Fibroblast of skin of right quadriceps (primary cell): Measurements from ENCODE around the gene RAP1GAP2.

ENCODE experiments used
- DNase-seq: peaks from one replicate; pipeline ENCODE4 v3.0.0-alpha.2; 2013

The RAP1GAP2 gene

GRCh38 chr17:2786176-2786881 is 9.9 kb upstream of the RAP1GAP2 start:
- DNase-seq: peak; percentile 65

DNA sequence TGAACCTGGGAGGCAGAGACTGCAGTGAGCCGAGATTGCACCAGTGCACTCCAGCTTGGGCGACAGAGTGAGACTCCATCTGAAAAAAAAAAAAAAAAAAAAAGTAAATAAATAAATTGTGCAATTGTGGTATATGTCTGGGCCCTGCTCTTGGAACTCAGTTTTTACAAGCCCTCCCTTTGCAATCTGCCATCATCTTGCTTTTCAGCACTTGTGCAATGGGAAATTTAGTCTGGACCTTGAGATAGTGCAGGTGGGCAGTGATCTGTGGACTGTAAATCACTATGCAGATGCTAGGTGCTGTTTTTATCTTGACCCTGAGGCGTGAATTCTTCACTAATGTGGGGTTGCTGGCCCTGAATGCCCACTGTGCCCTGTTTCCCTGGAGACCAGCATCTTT is 6.5 kb upstream of the RAP1GAP2 start:
- DNase-seq: no peak

GRCh38 chr17:2792366-2793169 is 3.7 kb upstream of the RAP1GAP2 start:
- DNase-seq: no peak

DNA sequence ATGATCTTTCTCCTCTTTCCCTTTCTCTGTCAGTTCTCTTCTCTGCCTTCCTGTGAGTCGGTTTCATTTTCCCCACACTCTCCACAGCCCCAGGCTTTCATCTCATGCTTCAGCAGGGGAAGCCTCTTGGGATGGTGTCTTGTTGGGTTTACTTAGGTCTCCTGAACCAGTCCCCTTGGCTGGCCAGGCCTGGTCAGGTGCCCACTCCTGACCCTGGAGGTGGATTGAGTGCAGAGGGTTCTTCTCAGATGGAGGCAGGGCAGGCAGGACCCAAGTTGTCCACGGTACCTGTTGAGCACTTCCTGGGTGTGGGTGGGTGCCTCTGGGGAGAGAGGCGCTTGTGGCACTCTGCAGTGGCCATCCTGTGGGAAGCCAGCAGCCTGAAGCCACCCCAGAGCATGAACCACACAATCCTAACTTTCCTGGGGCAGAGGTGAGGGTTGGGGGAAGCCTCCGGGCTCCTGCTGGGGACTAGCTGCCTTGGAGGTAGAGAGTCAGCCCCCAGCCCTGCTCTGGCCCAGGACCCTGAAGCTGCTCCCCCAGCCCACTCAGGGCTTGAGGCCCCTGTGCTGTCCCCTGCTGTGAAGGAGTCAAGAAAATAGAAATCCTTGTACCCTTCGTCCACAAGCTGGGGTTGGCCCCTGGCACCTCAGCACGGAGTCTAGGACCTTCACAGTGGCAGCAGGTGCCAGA is 2.0 kb upstream of the RAP1GAP2 start:
- no peak for DNase-seq

GRCh38 chr17:2795441-2796163 is 636 bp upstream of the RAP1GAP2 start:
- no peak for DNase-seq

DNA sequence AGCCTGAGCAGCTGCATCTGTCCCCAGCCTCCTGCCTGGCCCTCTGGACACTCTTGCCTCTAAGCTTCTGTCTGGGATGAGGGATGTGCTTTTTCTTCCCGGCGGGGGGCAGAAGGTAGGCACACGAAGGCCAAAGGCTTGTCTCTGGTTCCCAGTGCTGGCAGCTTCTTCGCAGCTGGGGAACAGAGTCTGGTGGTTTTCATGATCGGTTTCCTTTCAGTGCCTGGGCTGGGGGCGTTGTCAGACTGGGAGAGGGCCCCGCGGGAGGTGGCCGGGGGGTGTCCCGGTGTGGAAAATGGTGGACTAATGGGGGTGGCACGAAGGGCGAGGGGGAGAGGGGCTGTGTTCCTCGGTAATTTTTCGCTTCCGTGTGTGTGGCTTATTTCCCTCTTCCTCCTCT is 988 bp downstream of the RAP1GAP2 start:
- no peak for DNase-seq

- DNase-seq: no peak
Observed at GRCh38 chr17:2797637-2798036, 1.4 kb downstream of the RAP1GAP2 start.

- DNase-seq: no peak
Observed at GRCh38 chr17:2798188-2798587, 1.9 kb downstream of the RAP1GAP2 start.

- DNase-seq: no peak
Observed at GRCh38 chr17:2798678-2799077, 2.4 kb downstream of the RAP1GAP2 start.

- no peak for DNase-seq
Observed at GRCh38 chr17:2799653-2800052, 3.4 kb downstream of the RAP1GAP2 start.

DNA sequence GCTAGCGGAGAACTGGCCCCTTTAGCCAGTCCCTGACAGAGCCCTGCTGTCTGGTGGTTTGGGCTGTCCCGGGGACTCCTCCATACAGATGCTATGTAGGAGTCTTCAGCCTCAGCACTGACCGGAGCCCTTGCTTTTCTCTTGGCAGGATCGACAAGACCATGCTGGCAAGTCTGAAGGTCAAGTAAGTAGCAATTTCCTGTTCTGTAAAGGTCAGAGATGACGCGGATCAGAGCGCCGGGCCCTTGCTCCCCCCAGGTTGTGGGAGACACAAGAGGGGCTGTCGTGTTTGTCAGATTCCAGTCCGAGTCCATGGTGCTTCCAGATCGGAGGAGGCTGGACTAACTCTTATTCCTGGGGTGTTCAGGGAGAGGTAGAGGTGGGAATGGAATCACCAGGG is 4.1 kb downstream of the RAP1GAP2 start:
- DNase-seq: no peak

GRCh38 chr17:2801841-2802240 is 5.6 kb downstream of the RAP1GAP2 start:
- DNase-seq: no peak

- no peak for DNase-seq
Observed at GRCh38 chr17:2802574-2802973, 6.3 kb downstream of the RAP1GAP2 start.

GRCh38 chr17:2803386-2803785 is 7.1 kb downstream of the RAP1GAP2 start:
- no peak for DNase-seq

- DNase-seq: no peak
Observed at GRCh38 chr17:2803971-2804370, 7.7 kb downstream of the RAP1GAP2 start.

DNA sequence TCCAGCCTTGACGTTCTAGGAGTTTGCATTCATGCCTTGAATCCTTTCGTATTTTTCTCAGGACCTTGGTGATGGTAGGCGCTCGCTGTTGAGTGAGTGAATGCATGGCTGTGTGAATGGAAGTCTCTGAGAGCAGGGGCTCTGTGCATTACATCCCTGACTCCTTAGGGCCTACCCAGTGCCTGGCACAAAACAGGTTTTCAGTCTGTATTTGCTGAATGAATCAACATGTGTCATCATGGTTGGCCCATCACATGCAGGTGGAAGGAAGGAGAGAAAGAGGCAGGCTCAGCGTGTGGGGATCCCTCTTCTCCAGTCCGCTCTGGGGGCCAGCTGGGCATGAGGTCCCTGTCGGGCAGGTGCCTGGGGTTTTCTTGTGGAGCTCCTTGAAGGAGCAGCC is 8.7 kb downstream of the RAP1GAP2 start:
- DNase-seq: no peak

DNA sequence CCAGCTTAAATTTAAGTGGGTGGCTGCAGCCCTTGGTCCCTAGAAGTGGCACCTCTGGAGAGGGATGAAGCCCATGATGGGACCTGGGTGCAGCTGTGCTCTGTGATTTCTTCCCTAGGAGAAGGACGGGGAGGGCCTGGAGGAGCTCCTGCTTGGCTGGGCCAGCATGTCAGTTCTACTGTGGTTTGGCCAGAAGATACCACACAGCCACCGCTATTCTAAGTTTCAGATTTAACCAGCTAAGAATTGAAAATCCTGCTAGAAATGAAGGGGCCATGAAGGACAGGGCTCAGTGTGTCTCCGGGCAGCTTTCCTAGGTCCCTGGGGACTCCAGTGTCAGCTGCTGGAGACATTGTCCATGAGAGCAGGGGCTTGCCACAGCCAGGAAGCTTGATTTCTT is 9.7 kb downstream of the RAP1GAP2 start:
- DNase-seq: no peak

- no peak for DNase-seq
Observed at GRCh38 chr17:2808367-2809335, 12.4 kb downstream of the RAP1GAP2 start.

DNA sequence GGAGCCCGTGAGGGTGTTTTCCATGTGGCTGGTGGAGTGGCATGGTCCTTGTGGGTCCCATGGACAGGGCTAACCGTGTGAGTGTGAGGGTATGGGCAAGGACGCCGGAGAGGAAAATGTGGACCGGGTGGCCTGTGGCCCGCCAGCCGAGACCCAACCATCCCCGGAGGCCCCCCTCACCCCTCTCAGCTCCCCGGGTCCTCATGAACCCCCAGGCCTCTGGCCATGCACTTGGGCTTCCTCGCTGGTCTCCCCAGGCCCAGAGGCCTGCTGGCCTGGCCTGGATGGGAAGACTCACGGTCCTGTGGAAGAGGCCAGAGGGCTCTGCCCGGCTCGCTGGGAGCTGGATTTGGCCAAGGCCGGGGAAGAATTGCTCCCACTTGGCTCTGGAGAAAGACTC is 13.1 kb downstream of the RAP1GAP2 start:
- DNase-seq: no peak

- no peak for DNase-seq
Observed at GRCh38 chr17:2814049-2814448, 17.8 kb downstream of the RAP1GAP2 start.

GRCh38 chr17:2814481-2815341 is 18.5 kb downstream of the RAP1GAP2 start:
- DNase-seq: no peak
